Naive thymus-derived CD8-positive, alpha-beta T cell (primary cell): ENCODE measurements around the gene SMARCD3. TPM values are rescaled to one million over a fixed set of nuclear protein-coding genes. Genes with fewer than 3 reads are reported as not detected.

ENCODE experiments used
- ATAC-seq, 2 donors: fragments of 150-1000 bp; cut with Tn5 transposase in 1 of 2; sonication (Bioruptor Pico), chemical (Tn5 transposase) in 1 of 2; 1 replicate in 1 of 2; 2 replicates in 1 of 2; pipeline ENCODE4 v1.10.0; 2021; ENCODE audit warnings: mild to moderate bottlenecking in 2 of 2, moderate library complexity in 2 of 2
- POLR2A ChIA-PET: fragments of 350-600 bp; sonication (Branson Sonifier 250); formaldehyde crosslinking; loops from one replicate; lab custom pipeline; 2021; ENCODE audit warnings: antibody characterized with exemption; lab: Charles Lee
- DNase-seq, 10 donors: peaks; one replicate each; pipeline versions ENCODE4 v3.0.0 to v3.0.0-alpha.2; 2020 to 2022
- H3K27ac Mint-ChIP-seq, 10 donors: one replicate each; pipeline ENCODE4 v1.8.0; 2020 to 2022; ENCODE audit warnings: mild to moderate bottlenecking in 10 of 10, mixed read lengths in 10 of 10, moderate library complexity in 4 of 10, inconsistent platforms in 1 of 10
- H3K27me3 Mint-ChIP-seq, 5 donors: one replicate each; pipeline ENCODE4 v1.8.0; 2021 to 2022; ENCODE audit warnings: mixed read lengths in 5 of 5
- H3K36me3 Mint-ChIP-seq, 3 donors: one replicate each; pipeline ENCODE4 v1.8.0; 2020 to 2022; ENCODE audit warnings: mixed read lengths in 3 of 3, mild to moderate bottlenecking in 2 of 3, inconsistent platforms in 1 of 3
- H3K4me1 Mint-ChIP-seq, 4 donors: one replicate each; pipeline ENCODE4 v1.8.0; 2021 to 2022; ENCODE audit warnings: mixed read lengths in 4 of 4
- H3K4me3 Mint-ChIP-seq, 10 donors: one replicate each; pipeline ENCODE4 v1.8.0; 2020 to 2022; ENCODE audit warnings: mild to moderate bottlenecking in 10 of 10, mixed read lengths in 10 of 10, moderate library complexity in 6 of 10, inconsistent platforms in 1 of 10
- H3K9me3 Mint-ChIP-seq, 9 donors: one replicate each; pipeline ENCODE4 v1.8.0; 2020 to 2022; ENCODE audit warnings: mixed read lengths in 9 of 9, mild to moderate bottlenecking in 3 of 9, inconsistent platforms in 1 of 9, moderate library complexity in 1 of 9
- polyA plus RNA-seq, 3 donors: library from polyadenylated mRNA; unstranded; fragments of 300-500 nt; fragmentation: Illumina TruSeq; gene quantifications; one replicate each; pipeline ENCODE4 v1.2.3, GENCODE V29; 2021
- total RNA-seq, 8 experiments: library from RNA in 2 of 8; stranded (reverse) in 2 of 8; gene quantifications; one replicate each; pipeline ENCODE4 v1.2.3 and lab custom pipeline; 2021 to 2026

Gene SMARCD3
- total and polyA plus RNA-seq, 5 experiments from 2014 or later = 9.7 to 18.6 (median 11.8) TPM

DNA sequence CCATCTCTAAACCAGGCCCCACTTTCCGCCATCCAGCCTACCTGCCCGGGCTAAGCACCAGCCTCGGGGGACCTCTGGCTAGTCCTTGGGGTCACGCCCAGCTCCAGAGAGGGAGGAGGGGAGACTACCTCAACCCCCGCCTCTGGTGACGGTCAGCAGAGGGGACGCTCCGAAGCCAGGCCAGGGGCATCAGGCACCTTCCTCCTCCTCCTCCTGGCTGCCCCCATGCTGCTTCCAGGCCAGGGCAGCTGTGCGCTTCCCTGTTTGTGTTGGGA, 4.0 kb upstream of the SMARCD3 start:
- Mint-ChIP-seq H3K36me3 (no peaks in the 10 kb centered on the region), H3K27me3 (peaks cover 0 to 26% (median 0%) of the 10 kb centered on the region in 5 donors), H3K9me3 (no peaks in the 10 kb centered on the region), H3K27ac (peak overlapping the region in 2 of 10 donors; percentile 48 to 62), H3K4me1 (peaks cover 26 to 44% (median 32%) of the 10 kb centered on the region in 4 donors), H3K4me3 (peak overlapping the region; percentile 36 to 85 (median 72))
- POLR2A ChIA-PET = interaction anchor here (1.4 kb wide), 1 partner anchor 9 kb away, joined by 3 read pairs; no protein-coding TSS in a partner anchor
- DNase-seq (no peak), ATAC-seq (no peak)

- no peaks in the 10 kb centered on the region for H3K9me3 Mint-ChIP-seq
- DNase-seq = peak in 7 of 10 donors; percentile 32 to 74 (median 46)
- no peaks in the 10 kb centered on the region for H3K36me3 Mint-ChIP-seq
- POLR2A ChIA-PET = interaction anchor here (0.5 to 1.8 kb wide), 5 partner anchors 9 to 162 kb away, joined by 3 to 7 read pairs (median 3); partner anchors contain the start of genes ABCF2 and CHPF2
- peak overlapping the region in 3 of 10 donors; percentile 25 to 62 (median 48) for H3K27ac Mint-ChIP-seq
- ATAC-seq = peak; percentile 56 to 58
- peak overlapping the region; percentile 36 to 85 (median 70) for H3K4me3 Mint-ChIP-seq
- H3K4me1 Mint-ChIP-seq = peaks cover 27 to 47% (median 36%) of the 10 kb centered on the region in 4 donors
- peaks cover 0 to 26% (median 0%) of the 10 kb centered on the region in 5 donors for H3K27me3 Mint-ChIP-seq
These were observed 3.4 kb upstream of the SMARCD3 start for GRCh38 chr7:151251689-151252560.

DNA sequence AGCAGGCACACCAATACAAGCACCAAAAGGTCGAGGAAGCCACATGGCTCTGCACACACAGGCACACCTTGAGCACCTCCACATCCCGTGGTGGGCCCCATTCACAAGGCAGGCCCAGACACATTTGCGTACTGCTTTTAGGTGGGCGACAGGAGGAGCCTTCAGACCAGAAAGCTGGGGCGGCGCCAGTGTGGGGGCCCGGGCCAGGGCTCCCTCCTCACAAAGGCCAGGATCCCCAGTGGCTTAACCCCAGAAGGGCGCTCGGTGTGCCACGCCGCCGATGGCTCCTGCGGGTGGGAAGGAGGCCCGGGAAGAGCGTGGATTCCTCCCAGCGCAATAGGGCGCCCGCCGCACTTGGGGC, 2.8 kb upstream of the SMARCD3 start:
- peak overlapping the region; percentile 70 to 88 (median 77) for H3K4me3 Mint-ChIP-seq
- H3K27me3 Mint-ChIP-seq = peaks cover 0 to 27% (median 0%) of the 10 kb centered on the region in 5 donors
- no peaks in the 10 kb centered on the region for H3K9me3 Mint-ChIP-seq
- peaks cover 25 to 53% (median 38%) of the 10 kb centered on the region in 4 donors for H3K4me1 Mint-ChIP-seq
- ATAC-seq (peak; percentile 47 to 71), DNase-seq (peak in 7 of 10 donors; percentile 36 to 60 (median 50))
- POLR2A ChIA-PET = interaction anchor here (1.3 to 1.8 kb wide), 3 partner anchors 8 to 24 kb away, joined by 3 to 7 read pairs (median 4); partner anchors contain the start of genes ABCF2 and CHPF2
- H3K36me3 Mint-ChIP-seq = no peaks in the 10 kb centered on the region
- peak overlapping the region in 4 of 10 donors; percentile 60 to 83 (median 71) for H3K27ac Mint-ChIP-seq

DNA sequence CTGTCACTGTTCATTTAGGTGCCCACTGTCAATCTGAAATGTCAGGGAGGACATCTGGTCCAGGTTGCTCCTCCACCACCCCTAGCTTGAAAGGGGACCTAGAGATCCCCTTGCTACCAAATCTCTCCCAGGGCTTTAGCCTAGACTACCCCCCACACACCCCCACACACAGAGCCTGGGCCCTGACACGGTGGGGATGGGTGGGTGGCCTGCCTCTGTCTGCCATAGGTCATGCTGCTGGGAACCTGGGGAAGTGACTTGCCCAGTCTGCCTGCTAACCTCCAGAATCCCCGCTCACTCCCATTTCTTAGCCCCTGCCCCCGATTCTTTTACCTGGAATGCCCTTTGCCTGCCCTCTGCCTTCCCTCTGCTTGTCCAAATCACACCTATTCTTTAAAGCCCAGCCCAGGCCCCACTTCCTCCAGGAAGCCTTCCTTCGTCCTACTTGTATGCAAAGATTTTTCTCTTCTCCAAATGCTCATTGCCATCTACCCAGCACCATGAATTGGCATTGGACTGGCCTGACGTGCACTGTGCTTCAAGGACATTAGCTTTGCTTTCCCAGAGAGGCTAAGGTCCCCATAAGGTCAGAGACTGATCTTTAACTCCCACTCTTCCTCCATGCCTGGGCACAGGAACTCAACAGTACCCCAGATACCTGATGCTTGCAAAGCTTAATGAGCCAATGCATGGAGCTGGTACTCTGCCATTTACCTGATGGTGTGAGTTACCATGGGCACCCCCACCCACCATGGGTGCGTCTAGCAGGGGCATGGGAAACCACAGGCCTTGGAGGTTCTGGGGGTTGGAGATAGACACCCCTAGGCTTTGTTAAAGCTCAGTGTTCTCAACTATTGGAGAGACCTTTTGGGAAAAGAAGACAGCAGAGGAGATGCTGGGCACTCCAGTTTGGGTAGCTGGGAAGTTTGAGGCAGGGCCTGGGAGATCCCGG, 2.0 kb upstream of the SMARCD3 start:
- Mint-ChIP-seq H3K27me3 (peaks cover 0 to 24% (median 0%) of the 10 kb centered on the region in 5 donors), H3K4me3 (peak overlapping the region; percentile 70 to 88 (median 77)), H3K36me3 (no peaks in the 10 kb centered on the region), H3K9me3 (no peaks in the 10 kb centered on the region), H3K27ac (peak overlapping the region in 4 of 10 donors; percentile 19 to 83 (median 50)), H3K4me1 (peaks cover 25 to 59% (median 43%) of the 10 kb centered on the region in 4 donors)
- POLR2A ChIA-PET = interaction anchor here (1.3 to 1.8 kb wide), 3 partner anchors 7 to 23 kb away, joined by 3 to 7 read pairs (median 4); partner anchors contain the start of genes ABCF2 and CHPF2
- no peak for DNase-seq
- no peak for ATAC-seq

- no peak for ATAC-seq
- no peaks in the 10 kb centered on the region for H3K36me3 Mint-ChIP-seq
- H3K4me3 Mint-ChIP-seq = peak overlapping the region in 9 of 10 donors; percentile 36 to 84 (median 78)
- peaks cover 0 to 22% (median 0%) of the 10 kb centered on the region in 5 donors for H3K27me3 Mint-ChIP-seq
- H3K27ac Mint-ChIP-seq = peak overlapping the region in 1 of 10 donors; percentile 68
- no peaks in the 10 kb centered on the region for H3K9me3 Mint-ChIP-seq
- POLR2A ChIA-PET = interaction anchor here (2.0 kb wide), 1 partner anchor 28 kb away, joined by 7 read pairs; no protein-coding TSS in a partner anchor
- no peak for DNase-seq
- peaks cover 25 to 63% (median 46%) of the 10 kb centered on the region in 4 donors for H3K4me1 Mint-ChIP-seq
These were observed 1.2 kb upstream of the SMARCD3 start for GRCh38 chr7:151249732-151250072.

DNA sequence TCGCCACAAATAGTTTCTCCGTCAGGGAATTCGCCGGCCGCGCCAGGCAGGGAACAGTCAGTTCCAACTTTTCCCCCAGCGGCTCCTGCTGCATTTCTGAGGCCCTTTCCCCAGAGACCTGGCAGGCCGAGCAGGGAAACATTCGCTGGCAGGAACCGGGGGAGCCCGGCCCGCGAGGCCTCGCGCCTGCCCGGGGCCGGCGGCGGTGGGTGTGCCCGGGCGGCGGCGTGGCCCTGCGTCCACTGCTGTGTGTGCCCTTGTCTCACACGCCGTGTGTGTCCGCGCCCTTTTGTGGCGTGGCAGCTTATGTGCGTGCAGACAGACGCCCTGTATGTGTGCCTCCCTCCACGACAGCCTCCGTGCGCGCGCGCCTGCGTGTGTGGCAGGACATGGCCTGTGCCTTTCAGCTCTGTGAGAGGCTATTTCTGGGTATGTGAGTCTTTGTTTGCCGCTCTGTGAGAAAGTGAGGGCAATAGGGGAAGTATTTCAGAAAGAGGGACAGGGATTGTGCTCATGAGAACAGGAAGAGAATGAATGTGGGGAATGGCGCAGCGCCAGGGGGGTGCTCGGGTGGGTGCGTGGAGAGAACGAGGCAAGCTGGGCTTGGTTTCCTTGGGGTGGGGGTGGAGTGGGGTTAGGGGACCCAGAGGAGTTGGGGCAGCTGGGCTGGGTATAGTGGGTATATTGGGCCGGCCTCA, 689 bp upstream of the SMARCD3 start:
- Mint-ChIP-seq H3K4me1 (peaks cover 25 to 68% (median 51%) of the 10 kb centered on the region in 4 donors), H3K27me3 (peaks cover 0 to 22% (median 0%) of the 10 kb centered on the region in 5 donors), H3K9me3 (no peaks in the 10 kb centered on the region), H3K4me3 (peak overlapping the region; percentile 52 to 84 (median 77)), H3K36me3 (no peaks in the 10 kb centered on the region), H3K27ac (peak overlapping the region in 5 of 10 donors; percentile 3 to 68 (median 42))
- POLR2A ChIA-PET = interaction anchor here (2.0 kb wide), 1 partner anchor 28 kb away, joined by 7 read pairs; no protein-coding TSS in a partner anchor
- ATAC-seq (peak; percentile 13 to 17), DNase-seq (peak in 4 of 10 donors; percentile 28 to 74 (median 40))

DNA sequence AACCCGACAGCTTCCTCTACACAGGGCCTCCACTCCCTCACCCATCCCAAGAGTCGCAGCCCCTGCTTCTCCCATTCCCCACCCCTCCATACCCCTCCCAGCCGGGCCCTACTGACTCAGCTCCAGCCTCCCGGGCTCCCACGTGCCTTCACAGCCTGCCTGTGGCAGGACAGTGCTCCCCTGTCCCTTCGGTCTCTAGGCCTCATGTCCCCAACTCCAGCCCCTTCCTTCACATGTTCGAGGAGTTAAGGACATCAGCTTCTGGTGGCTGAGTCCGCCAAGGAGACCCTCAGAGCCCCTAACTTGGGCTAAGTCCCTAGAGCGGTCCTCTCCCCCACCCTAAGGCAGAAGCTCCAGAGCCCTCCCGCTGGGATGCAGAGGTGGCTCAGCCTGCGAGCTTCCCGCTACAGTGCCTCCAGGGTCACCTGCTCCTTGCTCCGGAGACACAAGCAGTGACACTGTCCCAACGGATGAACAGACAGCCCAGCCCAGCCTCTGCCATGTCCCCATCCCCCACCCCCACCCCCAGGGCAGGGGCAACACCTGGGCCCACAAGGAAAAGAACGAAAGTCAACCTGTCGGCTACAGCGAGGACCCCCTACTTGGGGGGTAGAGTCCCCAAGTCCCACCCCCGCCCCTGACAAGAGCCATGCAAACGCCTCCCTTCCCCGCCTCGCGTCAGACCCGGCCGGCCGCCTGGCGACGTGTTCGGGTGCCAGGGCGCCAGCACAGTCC, 716 bp downstream of the SMARCD3 start:
- ATAC-seq = no peak
- Mint-ChIP-seq H3K4me1 (peaks cover 31 to 80% (median 65%) of the 10 kb centered on the region in 4 donors), H3K9me3 (no peaks in the 10 kb centered on the region), H3K36me3 (no peaks in the 10 kb centered on the region), H3K4me3 (peak overlapping the region; percentile 72 to 91 (median 86)), H3K27ac (peak overlapping the region in 3 of 10 donors; percentile 37 to 66 (median 62)), H3K27me3 (peaks cover 0 to 20% (median 0%) of the 10 kb centered on the region in 5 donors)
- POLR2A ChIA-PET = interaction anchor here (0.7 to 2.0 kb wide), 5 partner anchors 11 to 30 kb away, joined by 3 to 7 read pairs (median 4); partner anchors contain the start of gene CHPF2
- DNase-seq = no peak

GRCh38 chr7:151246851-151247580, 1.5 kb downstream of the SMARCD3 start:
- POLR2A ChIA-PET = interaction anchor here (1.3 to 1.8 kb wide), 3 partner anchors 11 to 14 kb away, joined by 4 to 6 read pairs (median 4); partner anchors contain the start of gene CHPF2
- H3K36me3 Mint-ChIP-seq = no peaks in the 10 kb centered on the region
- H3K27ac Mint-ChIP-seq = peak overlapping the region in 2 of 10 donors; percentile 53 to 62
- DNase-seq (no peak), ATAC-seq (no peak)
- H3K4me3 Mint-ChIP-seq = peak overlapping the region; percentile 7 to 91 (median 78)
- H3K4me1 Mint-ChIP-seq = peaks cover 30 to 75% (median 60%) of the 10 kb centered on the region in 4 donors
- no peaks in the 10 kb centered on the region for H3K9me3 Mint-ChIP-seq
- H3K27me3 Mint-ChIP-seq = peaks cover 0 to 16% (median 0%) of the 10 kb centered on the region in 5 donors

- Mint-ChIP-seq H3K4me1 (peaks cover 29 to 72% (median 60%) of the 10 kb centered on the region in 4 donors), H3K4me3 (peak overlapping the region in 9 of 10 donors; percentile 52 to 83 (median 72)), H3K27me3 (peaks cover 0 to 16% (median 0%) of the 10 kb centered on the region in 5 donors), H3K9me3 (no peaks in the 10 kb centered on the region), H3K36me3 (no peaks in the 10 kb centered on the region), H3K27ac (peak overlapping the region in 1 of 10 donors; percentile 56)
- DNase-seq (no peak), ATAC-seq (no peak)
- POLR2A ChIA-PET = interaction anchor here (0.6 to 1.4 kb wide), 5 partner anchors 13 to 57 kb away, joined by 3 to 4 read pairs (median 4); partner anchors contain the start of gene CHPF2
These were observed 2.2 kb downstream of the SMARCD3 start for GRCh38 chr7:151246102-151246850.
